GM12878 (cell line): ENCODE results near the gene IFNA8.
A peak's percentile ranks its signal among the peaks of the same experiment; 100 is the strongest.

ENCODE experiments used
- BRCA1 ChIP-seq: IDR thresholded peaks from 2 replicates; pipeline ENCODE4 v1.6.1; 2011; ENCODE audit warnings: low read depth, low read length, improper control_type of control experiment
- EGR1 ChIP-seq, 2 experiments: IDR thresholded peaks; 1 replicate in 1 of 2; 2 replicates in 1 of 2; pipeline ENCODE4 v1.6.1; 2011 to 2012; ENCODE audit warnings: low read depth in 2 of 2, low read length in 2 of 2, borderline replicate concordance in 1 of 2, mild to moderate bottlenecking in 1 of 2, moderate library complexity in 1 of 2
- EP300 ChIP-seq, 2 experiments: fragments of 150-350 bp in 1 of 2; IDR thresholded peaks; 2 replicates each; pipeline ENCODE4 v1.6.1; 2011 to 2012; ENCODE audit warnings: low read depth in 2 of 2, low read length in 2 of 2, borderline replicate concordance in 1 of 2, improper control_type of control experiment in 1 of 2, inconsistent platforms in 1 of 2; ENCODE audit not compliant: control insufficient read depth in 1 of 2
- EZH2 ChIP-seq: IDR thresholded peaks from 2 replicates; pipeline ENCODE4 v1.6.1; 2012; ENCODE audit warnings: low read depth, mild to moderate bottlenecking, control low read depth, inconsistent platforms, low read length, borderline replicate concordance; ENCODE audit not compliant: control insufficient read depth
- GABPA ChIP-seq: IDR thresholded peaks from 2 replicates; pipeline ENCODE4 v1.6.1; 2014; ENCODE audit warnings: antibody characterized with exemption, low read depth, mild to moderate bottlenecking, inconsistent platforms
- POLR2A ChIP-seq: IDR thresholded peaks from 2 replicates; pipeline ENCODE4 v1.6.1; 2011; ENCODE audit warnings: low read depth, mild to moderate bottlenecking, low read length
- POLR2AphosphoS5 ChIP-seq: IDR thresholded peaks from 2 replicates; pipeline ENCODE4 v1.6.1; 2011; ENCODE audit warnings: mild to moderate bottlenecking, low read length, inconsistent platforms
- SMAD1 ChIP-seq: fragments of 450-650 bp; IDR thresholded peaks from 2 replicates; pipeline ENCODE4 v1.6.1; 2018; ENCODE audit warnings: mild to moderate bottlenecking, low read depth; ENCODE audit not compliant: partially characterized antibody
- TAF1 ChIP-seq: IDR thresholded peaks from 2 replicates; pipeline ENCODE4 v1.6.1; 2011; ENCODE audit warnings: mild to moderate bottlenecking, low read depth, low read length, borderline replicate concordance
- TCF7 ChIP-seq: IDR thresholded peaks from 2 replicates; pipeline ENCODE4 v1.6.1; 2014; ENCODE audit warnings: antibody characterized with exemption, borderline replicate concordance
- ZNF274 ChIP-seq: IDR thresholded peaks from one replicate; pipeline ENCODE4 v1.8.0; 2011; ENCODE audit not compliant: insufficient read length, insufficient read depth
- TF ChIP-seq, protein P1 (sequence below), 3 experiments: IDR thresholded peaks in 2 of 3; conservative IDR thresholded peaks in 1 of 3; 2 replicates each; pipeline ENCODE4 v1.5.1; 2011; ENCODE audit warnings: low read depth in 3 of 3, low read length in 3 of 3, mild to moderate bottlenecking in 3 of 3, control low read depth in 2 of 3, moderate library complexity in 2 of 3, inconsistent platforms in 1 of 3, mixed read lengths in 1 of 3; ENCODE audit not compliant: control insufficient read depth in 2 of 3, insufficient read depth in 1 of 3; ENCODE audit errors: extremely low read depth in 1 of 3
- TF ChIP-seq, protein P2 (sequence below): IDR thresholded peaks from 2 replicates; pipeline ENCODE4 v1.6.1; 2011; ENCODE audit warnings: low read depth, low read length, improper control_type of control experiment, borderline replicate concordance
- TF ChIP-seq, protein P3 (sequence below): IDR thresholded peaks from 2 replicates; pipeline ENCODE4 v1.6.1; 2011; ENCODE audit warnings: borderline replicate concordance, low read depth, mild to moderate bottlenecking, moderate library complexity, low read length; ENCODE audit not compliant: insufficient read depth, poor library complexity, severe bottlenecking

DNA sequence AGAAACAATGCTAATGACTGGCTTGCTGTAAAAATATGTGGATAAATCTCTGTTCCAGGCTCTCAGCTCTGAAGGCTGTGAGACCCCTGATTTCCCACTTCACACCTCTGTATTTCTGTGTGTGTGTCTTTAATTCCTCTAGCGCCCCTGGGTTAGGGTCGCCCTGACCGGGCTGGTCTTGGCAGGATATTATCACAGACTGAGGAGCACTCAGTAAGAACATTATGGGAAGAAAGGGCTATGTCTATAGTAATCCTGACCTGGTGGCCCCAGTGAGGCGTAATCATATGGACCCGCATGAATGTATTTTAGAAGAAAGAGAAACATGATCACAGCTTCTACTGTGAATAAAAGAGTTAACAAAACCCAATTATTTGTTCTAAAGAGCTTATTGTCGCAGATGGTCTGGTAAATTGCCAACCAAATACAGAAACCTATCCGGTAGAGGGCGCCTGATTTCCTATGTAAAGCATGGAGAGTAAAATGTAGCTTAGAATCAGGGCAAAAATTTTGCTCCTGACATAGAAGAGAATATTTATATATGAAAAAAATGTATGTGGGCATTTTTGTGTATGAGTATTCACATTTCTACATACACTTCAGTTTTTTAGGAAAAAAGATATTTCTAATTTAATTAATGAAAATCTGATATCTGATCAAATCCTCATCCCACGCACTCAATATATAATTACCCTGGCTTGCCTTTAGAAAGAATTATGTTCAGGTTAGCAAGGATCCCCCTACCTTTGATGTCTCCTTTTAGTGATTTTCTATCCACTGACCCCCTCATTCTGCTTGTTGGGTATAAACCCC lies 25.5 kb downstream of the IFNA8 start:
- TF ChIP-seq TAF1 (no peak), EGR1 (IDR thresholded peaks at IDR 0.05; ENCODE audit: borderline replicate concordance in 1 of 2, low read depth in 2 of 2, low read length in 2 of 2) (no peak), SMAD1 (no peak), TCF7 (no peak), EP300 (IDR thresholded peaks at IDR 0.05; ENCODE audit: borderline replicate concordance in 1 of 2, control insufficient read depth in 1 of 2, low read depth in 2 of 2, low read length in 2 of 2) (no peak), POLR2A (no peak), BRCA1 (no peak), POLR2AphosphoS5 (no peak), GABPA (no peak), ZNF274 (no peak), EZH2 (no peak)
- TF ChIP-seq, protein P1, sequence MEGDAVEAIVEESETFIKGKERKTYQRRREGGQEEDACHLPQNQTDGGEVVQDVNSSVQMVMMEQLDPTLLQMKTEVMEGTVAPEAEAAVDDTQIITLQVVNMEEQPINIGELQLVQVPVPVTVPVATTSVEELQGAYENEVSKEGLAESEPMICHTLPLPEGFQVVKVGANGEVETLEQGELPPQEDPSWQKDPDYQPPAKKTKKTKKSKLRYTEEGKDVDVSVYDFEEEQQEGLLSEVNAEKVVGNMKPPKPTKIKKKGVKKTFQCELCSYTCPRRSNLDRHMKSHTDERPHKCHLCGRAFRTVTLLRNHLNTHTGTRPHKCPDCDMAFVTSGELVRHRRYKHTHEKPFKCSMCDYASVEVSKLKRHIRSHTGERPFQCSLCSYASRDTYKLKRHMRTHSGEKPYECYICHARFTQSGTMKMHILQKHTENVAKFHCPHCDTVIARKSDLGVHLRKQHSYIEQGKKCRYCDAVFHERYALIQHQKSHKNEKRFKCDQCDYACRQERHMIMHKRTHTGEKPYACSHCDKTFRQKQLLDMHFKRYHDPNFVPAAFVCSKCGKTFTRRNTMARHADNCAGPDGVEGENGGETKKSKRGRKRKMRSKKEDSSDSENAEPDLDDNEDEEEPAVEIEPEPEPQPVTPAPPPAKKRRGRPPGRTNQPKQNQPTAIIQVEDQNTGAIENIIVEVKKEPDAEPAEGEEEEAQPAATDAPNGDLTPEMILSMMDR (IDR thresholded peaks at IDR 0.05 in 2 of 3, conservative IDR thresholded peaks at IDR 0.05 in 1 of 3; ENCODE audit: control insufficient read depth in 2 of 3, extremely low read depth in 1 of 3, insufficient read depth in 1 of 3, low read depth in 3 of 3, low read length in 3 of 3) = peak; percentile 46 to 51 (median 49); a peak in 5 of 6 replicates
- TF ChIP-seq, protein P2, sequence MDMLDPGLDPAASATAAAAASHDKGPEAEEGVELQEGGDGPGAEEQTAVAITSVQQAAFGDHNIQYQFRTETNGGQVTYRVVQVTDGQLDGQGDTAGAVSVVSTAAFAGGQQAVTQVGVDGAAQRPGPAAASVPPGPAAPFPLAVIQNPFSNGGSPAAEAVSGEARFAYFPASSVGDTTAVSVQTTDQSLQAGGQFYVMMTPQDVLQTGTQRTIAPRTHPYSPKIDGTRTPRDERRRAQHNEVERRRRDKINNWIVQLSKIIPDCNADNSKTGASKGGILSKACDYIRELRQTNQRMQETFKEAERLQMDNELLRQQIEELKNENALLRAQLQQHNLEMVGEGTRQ = no peak
- TF ChIP-seq, protein P3, sequence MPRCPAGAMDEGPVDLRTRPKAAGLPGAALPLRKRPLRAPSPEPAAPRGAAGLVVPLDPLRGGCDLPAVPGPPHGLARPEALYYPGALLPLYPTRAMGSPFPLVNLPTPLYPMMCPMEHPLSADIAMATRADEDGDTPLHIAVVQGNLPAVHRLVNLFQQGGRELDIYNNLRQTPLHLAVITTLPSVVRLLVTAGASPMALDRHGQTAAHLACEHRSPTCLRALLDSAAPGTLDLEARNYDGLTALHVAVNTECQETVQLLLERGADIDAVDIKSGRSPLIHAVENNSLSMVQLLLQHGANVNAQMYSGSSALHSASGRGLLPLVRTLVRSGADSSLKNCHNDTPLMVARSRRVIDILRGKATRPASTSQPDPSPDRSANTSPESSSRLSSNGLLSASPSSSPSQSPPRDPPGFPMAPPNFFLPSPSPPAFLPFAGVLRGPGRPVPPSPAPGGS = no peak
